ENCODE results near the gene HMGN4.

Gene HMGN4

DNA sequence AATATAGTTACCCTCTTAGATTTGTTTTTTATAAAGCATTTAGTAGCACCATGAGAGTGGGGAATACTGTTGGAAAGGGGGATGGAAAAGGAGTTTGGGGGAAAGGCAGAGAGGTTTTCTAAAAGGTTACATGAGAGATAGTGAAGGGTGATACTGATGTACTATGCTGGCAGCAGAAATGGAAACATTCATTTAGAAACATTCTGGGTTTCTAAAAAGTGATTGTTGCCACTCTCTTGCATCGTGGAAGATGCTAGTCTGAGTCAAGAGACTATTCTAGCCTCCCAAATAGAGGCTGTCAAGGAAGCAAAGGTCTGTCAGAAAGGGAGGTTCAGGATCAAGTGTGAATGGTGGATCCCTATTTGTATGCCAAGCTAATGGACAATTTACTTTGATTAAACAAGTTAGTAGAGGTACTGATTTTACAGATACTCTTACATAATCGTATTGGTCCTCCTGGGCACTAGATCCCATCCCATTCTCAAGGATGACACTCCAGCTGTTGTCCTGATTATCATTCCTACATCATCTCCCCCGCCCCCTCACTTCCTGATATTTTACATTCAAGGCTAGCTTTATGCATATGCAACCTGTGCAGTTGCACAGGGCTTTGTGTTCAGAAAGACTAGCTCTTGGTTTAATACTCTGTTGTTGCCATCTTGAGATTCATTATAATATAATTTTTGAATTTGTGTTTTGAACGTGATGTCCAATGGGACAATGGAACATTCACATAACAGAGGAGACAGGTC is 43.2 kb downstream of the HMGN4 start:
- H3K4ac ChIP-seq (ENCODE audit: low read depth, low read length), result no peak overlapping the region
- H2AK5ac ChIP-seq (ENCODE audit: low read length), result no peak overlapping the region
- H3K23ac ChIP-seq (ENCODE audit: low read length), result no peak overlapping the region
- H3K27ac ChIP-seq (ENCODE audit: low read depth, low read length), result no peak overlapping the region
- H3K4me3 ChIP-seq (ENCODE audit: low read depth, low read length), result no peak overlapping the region
- no peaks in the 10 kb centered on the region for H3K79me2 ChIP-seq (ENCODE audit: control insufficient read depth, insufficient read depth, low read length, poor library complexity)
- H3K18ac ChIP-seq (ENCODE audit: low read length), result no peak overlapping the region
- no peak overlapping the region for H4K8ac ChIP-seq (ENCODE audit: low read depth, low read length)
- H4K12ac ChIP-seq (ENCODE audit: low read depth, low read length), result no peak overlapping the region
- H3K9ac ChIP-seq (ENCODE audit: low read length), result no peak overlapping the region
- no peak overlapping the region for H2BK12ac ChIP-seq (ENCODE audit: low read length)
- no peaks in the 10 kb centered on the region for H3K27me3 ChIP-seq (ENCODE audit: insufficient read depth, low read length)
- no peaks in the 10 kb centered on the region for H3K79me1 ChIP-seq (ENCODE audit: low read length)
- no peak overlapping the region for H3K14ac ChIP-seq (ENCODE audit: low read length)
- H3K4me1 ChIP-seq (ENCODE audit: control insufficient read depth in 1 of 2, insufficient read depth in 2 of 2, low read length in 2 of 2), result peaks cover 0 to 2% of the 10 kb centered on the region in 2 experiments
- no peak overlapping the region for H4K91ac ChIP-seq (ENCODE audit: low read depth, low read length)
- no peak overlapping the region for H2AFZ ChIP-seq (ENCODE audit: insufficient read depth, low read length, poor library complexity)
- no peaks in the 10 kb centered on the region for H3K9me3 ChIP-seq (ENCODE audit: insufficient read depth, low read depth, low read length)
- H3K36me3 ChIP-seq (ENCODE audit: control insufficient read depth in 1 of 2, insufficient read depth in 2 of 2, low read length in 2 of 2), result no peaks in the 10 kb centered on the region
- no peak for DNase-seq
- no peak overlapping the region for H3K4me2 ChIP-seq (ENCODE audit: low read length)
- H2BK5ac ChIP-seq (ENCODE audit: low read depth, low read length, poor library complexity), result no peak overlapping the region
- no peak overlapping the region for H2BK120ac ChIP-seq (ENCODE audit: insufficient read depth, low read length, poor library complexity)
- WGBS (ENCODE audit: extremely low coverage, insufficient coverage, insufficient read length), result no CpG with 5 or more reads among the region's 4 CpGs

DNA sequence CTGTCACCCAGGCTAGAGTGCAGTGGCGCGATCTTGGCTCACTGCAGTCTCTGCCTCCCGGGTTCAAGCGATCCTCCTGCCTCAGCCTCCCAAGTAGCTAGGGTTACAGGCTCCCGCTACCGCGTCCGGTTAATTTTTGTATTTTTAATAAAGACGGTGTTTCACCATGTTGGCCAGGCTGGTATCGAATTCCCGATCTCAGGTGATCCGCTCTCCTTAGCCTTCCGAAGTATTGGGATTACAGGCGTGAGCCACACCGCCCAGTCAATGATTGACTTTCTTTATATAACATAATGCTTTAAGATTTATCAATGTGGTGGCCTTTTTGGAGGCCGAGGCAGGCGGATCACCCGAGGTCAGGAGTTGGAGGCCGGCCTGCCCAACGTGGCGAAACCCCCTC is 50.8 kb downstream of the HMGN4 start:
- H2BK120ac ChIP-seq (ENCODE audit: insufficient read depth, low read length, poor library complexity), result no peak overlapping the region
- H2BK12ac ChIP-seq (ENCODE audit: low read length), result no peak overlapping the region
- no peaks in the 10 kb centered on the region for H3K9me3 ChIP-seq (ENCODE audit: insufficient read depth, low read depth, low read length)
- no peak overlapping the region for H3K4ac ChIP-seq (ENCODE audit: low read depth, low read length)
- H4K91ac ChIP-seq (ENCODE audit: low read depth, low read length), result no peak overlapping the region
- no peak overlapping the region for H3K23ac ChIP-seq (ENCODE audit: low read length)
- H3K4me2 ChIP-seq (ENCODE audit: low read length), result no peak overlapping the region
- no peak overlapping the region for H3K18ac ChIP-seq (ENCODE audit: low read length)
- H4K12ac ChIP-seq (ENCODE audit: low read depth, low read length), result no peak overlapping the region
- H3K4me1 ChIP-seq (ENCODE audit: control insufficient read depth in 1 of 2, insufficient read depth in 2 of 2, low read length in 2 of 2), result no peaks in the 10 kb centered on the region
- no peak overlapping the region for H3K4me3 ChIP-seq (ENCODE audit: low read depth, low read length)
- no peaks in the 10 kb centered on the region for H3K79me1 ChIP-seq (ENCODE audit: low read length)
- H4K8ac ChIP-seq (ENCODE audit: low read depth, low read length), result no peak overlapping the region
- no peaks in the 10 kb centered on the region for H3K36me3 ChIP-seq (ENCODE audit: control insufficient read depth in 1 of 2, insufficient read depth in 2 of 2, low read length in 2 of 2)
- no peak overlapping the region for H2AK5ac ChIP-seq (ENCODE audit: low read length)
- H3K9ac ChIP-seq (ENCODE audit: low read length), result no peak overlapping the region
- no peaks in the 10 kb centered on the region for H3K79me2 ChIP-seq (ENCODE audit: control insufficient read depth, insufficient read depth, low read length, poor library complexity)
- no peak overlapping the region for H3K27ac ChIP-seq (ENCODE audit: low read depth, low read length)
- no peak for DNase-seq
- no peak overlapping the region for H2AFZ ChIP-seq (ENCODE audit: insufficient read depth, low read length, poor library complexity)
- H3K27me3 ChIP-seq (ENCODE audit: insufficient read depth, low read length), result no peaks in the 10 kb centered on the region
- no peak overlapping the region for H2BK5ac ChIP-seq (ENCODE audit: low read depth, low read length, poor library complexity)
- no CpG with 5 or more reads among the region's 21 CpGs for WGBS (ENCODE audit: extremely low coverage, insufficient coverage, insufficient read length)
- no peak overlapping the region for H3K14ac ChIP-seq (ENCODE audit: low read length)

DNA sequence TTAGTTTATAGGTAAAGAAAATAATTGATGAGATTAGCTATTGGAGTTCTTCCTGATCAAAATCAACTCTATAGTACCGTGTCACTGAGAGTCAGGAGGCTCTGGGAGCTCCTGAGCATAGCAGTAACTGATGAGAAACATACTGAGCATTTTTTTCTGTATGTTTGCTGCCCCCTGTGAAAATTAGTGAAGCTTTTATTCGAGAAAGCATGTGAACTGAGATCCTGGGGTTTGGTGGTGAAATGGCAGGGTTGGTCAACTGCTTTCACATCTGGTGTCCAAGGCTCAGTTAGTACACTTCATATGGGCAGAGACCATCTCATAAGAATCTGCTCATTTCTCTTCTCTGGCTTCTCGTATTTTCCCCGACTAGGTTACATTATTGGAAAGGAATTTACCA is 54.5 kb downstream of the HMGN4 start:
- Histone ChIP-seq H3K4me3 (ENCODE audit: low read depth, low read length) (no peak overlapping the region), H3K14ac (ENCODE audit: low read length) (no peak overlapping the region), H4K8ac (ENCODE audit: low read depth, low read length) (no peak overlapping the region), H3K9me3 (ENCODE audit: insufficient read depth, low read depth, low read length) (no peaks in the 10 kb centered on the region), H2AK5ac (ENCODE audit: low read length) (no peak overlapping the region), H3K79me2 (ENCODE audit: control insufficient read depth, insufficient read depth, low read length, poor library complexity) (peaks cover 5% of the 10 kb centered on the region), H3K36me3 (ENCODE audit: control insufficient read depth in 1 of 2, insufficient read depth in 2 of 2, low read length in 2 of 2) (no peaks in the 10 kb centered on the region), H2AFZ (ENCODE audit: insufficient read depth, low read length, poor library complexity) (no peak overlapping the region), H3K23ac (ENCODE audit: low read length) (no peak overlapping the region), H3K4me1 (ENCODE audit: control insufficient read depth in 1 of 2, insufficient read depth in 2 of 2, low read length in 2 of 2) (peaks cover 2 to 5% of the 10 kb centered on the region in 2 experiments), H3K27ac (ENCODE audit: low read depth, low read length) (no peak overlapping the region), H2BK120ac (ENCODE audit: insufficient read depth, low read length, poor library complexity) (no peak overlapping the region), H4K91ac (ENCODE audit: low read depth, low read length) (no peak overlapping the region), H2BK5ac (ENCODE audit: low read depth, low read length, poor library complexity) (no peak overlapping the region), H3K27me3 (ENCODE audit: insufficient read depth, low read length) (no peaks in the 10 kb centered on the region), H3K79me1 (ENCODE audit: low read length) (peaks cover 5% of the 10 kb centered on the region), H2BK12ac (ENCODE audit: low read length) (no peak overlapping the region), H3K9ac (ENCODE audit: low read length) (no peak overlapping the region), H3K18ac (ENCODE audit: low read length) (no peak overlapping the region), H3K4ac (ENCODE audit: low read depth, low read length) (no peak overlapping the region), H3K4me2 (ENCODE audit: low read length) (no peak overlapping the region), H4K12ac (ENCODE audit: low read depth, low read length) (no peak overlapping the region)
- WGBS (ENCODE audit: extremely low coverage, insufficient coverage, insufficient read length), result no CpG with 5 or more reads among the region's 4 CpGs
- DNase-seq, result no peak

DNA sequence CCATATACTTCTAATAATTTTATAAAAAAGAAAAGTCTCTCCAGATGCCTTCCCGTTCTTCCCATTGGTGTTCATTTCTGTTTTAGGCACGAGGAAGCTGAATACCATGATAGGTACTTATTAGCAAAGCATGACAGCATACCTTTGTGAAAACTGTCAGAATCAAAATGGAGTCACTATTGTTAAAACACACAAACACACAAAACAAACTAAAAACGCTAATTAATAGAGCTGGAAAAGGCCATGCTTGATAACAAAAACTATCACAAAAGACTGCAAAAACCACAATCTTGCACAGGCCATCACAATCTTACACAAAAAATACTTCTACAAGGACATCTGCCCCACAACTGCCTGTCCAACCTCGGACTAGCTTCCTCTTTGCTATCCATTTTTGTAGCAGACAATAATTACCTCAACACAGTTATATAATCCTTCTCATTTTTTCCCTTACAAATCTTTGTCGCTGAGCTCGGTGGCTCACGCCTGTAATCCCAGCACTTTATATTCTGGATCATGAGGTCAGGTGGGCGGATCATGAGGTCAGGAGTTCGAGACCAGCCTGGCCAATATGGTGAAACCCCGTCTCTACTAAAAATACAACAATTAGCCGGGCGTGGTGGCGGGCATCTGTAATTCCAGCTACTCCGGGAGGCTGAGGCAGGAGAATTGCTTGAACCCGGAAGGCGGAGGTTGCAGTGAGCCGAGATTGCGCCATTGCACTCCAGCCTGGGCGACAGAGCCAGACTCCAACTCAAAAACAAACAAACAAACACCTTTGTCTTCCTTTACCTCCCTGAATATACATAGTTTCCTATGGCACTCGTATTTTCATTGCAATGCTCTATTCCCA is 55.3 kb downstream of the HMGN4 start:
- H4K12ac ChIP-seq (ENCODE audit: low read depth, low read length), result no peak overlapping the region
- H3K27me3 ChIP-seq (ENCODE audit: insufficient read depth, low read length), result no peaks in the 10 kb centered on the region
- H4K8ac ChIP-seq (ENCODE audit: low read depth, low read length), result no peak overlapping the region
- peaks cover 5% of the 10 kb centered on the region for H3K79me1 ChIP-seq (ENCODE audit: low read length)
- no CpG with 5 or more reads among the region's 20 CpGs for WGBS (ENCODE audit: extremely low coverage, insufficient coverage, insufficient read length)
- H2BK5ac ChIP-seq (ENCODE audit: low read depth, low read length, poor library complexity), result no peak overlapping the region
- H2BK12ac ChIP-seq (ENCODE audit: low read length), result no peak overlapping the region
- no peak for DNase-seq
- no peak overlapping the region for H3K4me3 ChIP-seq (ENCODE audit: low read depth, low read length)
- H3K23ac ChIP-seq (ENCODE audit: low read length), result no peak overlapping the region
- no peak overlapping the region for H3K18ac ChIP-seq (ENCODE audit: low read length)
- H3K9me3 ChIP-seq (ENCODE audit: insufficient read depth, low read depth, low read length), result no peaks in the 10 kb centered on the region
- H2AFZ ChIP-seq (ENCODE audit: insufficient read depth, low read length, poor library complexity), result no peak overlapping the region
- H3K9ac ChIP-seq (ENCODE audit: low read length), result no peak overlapping the region
- H3K79me2 ChIP-seq (ENCODE audit: control insufficient read depth, insufficient read depth, low read length, poor library complexity), result peaks cover 6% of the 10 kb centered on the region
- peak overlapping the region; percentile 41 for H3K4me2 ChIP-seq (ENCODE audit: low read length)
- no peak overlapping the region for H3K14ac ChIP-seq (ENCODE audit: low read length)
- H2BK120ac ChIP-seq (ENCODE audit: insufficient read depth, low read length, poor library complexity), result no peak overlapping the region
- H2AK5ac ChIP-seq (ENCODE audit: low read length), result no peak overlapping the region
- H4K91ac ChIP-seq (ENCODE audit: low read depth, low read length), result no peak overlapping the region
- H3K4me1 ChIP-seq (ENCODE audit: control insufficient read depth in 1 of 2, insufficient read depth in 2 of 2, low read length in 2 of 2), result peaks cover 3 to 9% of the 10 kb centered on the region in 2 experiments
- H3K27ac ChIP-seq (ENCODE audit: low read depth, low read length), result no peak overlapping the region
- peaks cover 7 to 8% of the 10 kb centered on the region in 2 experiments for H3K36me3 ChIP-seq (ENCODE audit: control insufficient read depth in 1 of 2, insufficient read depth in 2 of 2, low read length in 2 of 2)
- no peak overlapping the region for H3K4ac ChIP-seq (ENCODE audit: low read depth, low read length)

All from trophoblast cell (in vitro differentiated cells and primary cell).